ENCODE measurements around the gene ASB6.

GRCh38 chr9:129633848-129634247 is 8.1 kb downstream of the ASB6 start:
- TF ChIP-seq CTCF (IDR thresholded peaks at IDR 0.05) (no peak), EZH2 (IDR thresholded peaks at IDR 0.05; ENCODE audit: borderline replicate concordance, insufficient read depth, low read depth, low read length, poor library complexity, severe bottlenecking) (no peak)
